IMR-90 (cell line): ENCODE results near the gene DPAGT1. TPM values are rescaled to one million over a fixed set of nuclear protein-coding genes. Genes with fewer than 3 reads are reported as not detected.

Source experiments
- ATAC-seq: fragments of 200-7000 bp; cut with Tn5 transposase; 2 replicates; pipeline ENCODE4 v1.9.1; 2020; ENCODE audit warnings: low read depth, mild to moderate bottlenecking, moderate library complexity
- BruUV-seq: library from RNA; stranded (reverse); fragments of 400-500 nt; replicated peaks from 2 replicates; lab custom pipeline; 2021; lab: Mats Ljungman, UMichigan
- CTCF ChIA-PET: fragments of 300-600 bp; formaldehyde crosslinking; extraction: SDS; loops from one replicate; lab custom pipeline; 2021; ENCODE audit warnings: antibody characterized with exemption; lab: Yijun Ruan, JAX
- POLR2A ChIA-PET: fragments of 300-600 bp; sonication (Branson Sonifier 250); formaldehyde crosslinking; loops from one replicate; lab custom pipeline; 2022; ENCODE audit warnings: antibody characterized with exemption; ENCODE audit not compliant: unreplicated experiment; lab: Charles Lee
- DNase-seq: peaks from one replicate; pipeline ENCODE4 v3.0.0; 2013
- H2AFZ ChIP-seq: replicated peaks from 2 replicates; pipeline ENCODE3; 2013; ENCODE audit warnings: low read length, mild to moderate bottlenecking; ENCODE audit not compliant: poor library complexity
- H2AK5ac ChIP-seq: 2 replicates; pipeline ENCODE4 v1.6.1; 2013; ENCODE audit warnings: low read depth, low read length, inconsistent platforms
- H2AK9ac ChIP-seq: replicated peaks from 2 replicates; pipeline ENCODE3; 2013; ENCODE audit warnings: mild to moderate bottlenecking, low read depth, low read length, moderate library complexity; ENCODE audit not compliant: poor library complexity
- H2BK120ac ChIP-seq: 2 replicates; pipeline ENCODE4 v1.6.1; 2013; ENCODE audit warnings: low read depth, low read length, inconsistent platforms
- H2BK15ac ChIP-seq: 3 replicates; pipeline ENCODE4 v1.6.1; 2013; ENCODE audit warnings: low read depth, low read length, inconsistent platforms
- H2BK20ac ChIP-seq: 2 replicates; pipeline ENCODE4 v1.6.1; 2013; ENCODE audit warnings: low read depth, mild to moderate bottlenecking, inconsistent platforms, low read length, moderate library complexity
- H2BK5ac ChIP-seq: 2 replicates; pipeline ENCODE4 v1.6.1; 2013; ENCODE audit warnings: mild to moderate bottlenecking, low read depth, low read length, inconsistent platforms; ENCODE audit not compliant: poor library complexity, severe bottlenecking
- H3K14ac ChIP-seq: replicated peaks from 2 replicates; pipeline ENCODE4 v1.6.1; 2013; ENCODE audit warnings: low read depth, low read length, inconsistent platforms
- H3K18ac ChIP-seq: 2 replicates; pipeline ENCODE4 v1.6.1; 2013; ENCODE audit warnings: low read depth, low read length, control low read depth
- H3K23ac ChIP-seq: 2 replicates; pipeline ENCODE4 v1.6.1; 2013; ENCODE audit warnings: low read depth, low read length, inconsistent platforms
- H3K27ac ChIP-seq: 2 replicates; pipeline ENCODE4 v1.5.1; 2013; ENCODE audit warnings: mild to moderate bottlenecking, control low read depth, low read length; ENCODE audit not compliant: insufficient read depth
- H3K27me3 ChIP-seq: 2 replicates; pipeline ENCODE4 v1.6.1; 2013; ENCODE audit warnings: low read length; ENCODE audit not compliant: control insufficient read depth, insufficient read depth
- H3K36me3 ChIP-seq: 2 replicates; pipeline ENCODE4 v1.6.1; 2013; ENCODE audit warnings: low read length, mixed read lengths; ENCODE audit not compliant: control insufficient read depth, insufficient read depth
- H3K4ac ChIP-seq: 2 replicates; pipeline ENCODE4 v1.6.1; 2013; ENCODE audit warnings: low read depth, low read length, inconsistent platforms
- H3K4me1 ChIP-seq: 2 replicates; pipeline ENCODE4 v1.6.1; 2013; ENCODE audit warnings: low read length, mixed read lengths; ENCODE audit not compliant: control insufficient read depth, insufficient read depth
- H3K4me2 ChIP-seq: 2 replicates; pipeline ENCODE4 v1.6.1; 2013; ENCODE audit warnings: low read depth, mild to moderate bottlenecking, control low read depth, low read length, moderate library complexity
- H3K4me3 ChIP-seq: 2 replicates; pipeline ENCODE4 v1.5.1; 2013; ENCODE audit warnings: low read depth, mild to moderate bottlenecking, control low read depth, low read length, moderate library complexity; ENCODE audit not compliant: insufficient read depth
- H3K56ac ChIP-seq: 2 replicates; pipeline ENCODE4 v1.6.1; 2013; ENCODE audit warnings: low read length, inconsistent platforms; ENCODE audit not compliant: insufficient read depth; ENCODE audit errors: extremely low read depth
- H3K79me1 ChIP-seq, 2 experiments: 2 replicates each; pipeline ENCODE4 v1.6.1; 2013; ENCODE audit warnings: low read length in 2 of 2, inconsistent platforms in 1 of 2, low read depth in 1 of 2
- H3K9ac ChIP-seq: 2 replicates; pipeline ENCODE4 v1.6.1; 2013; ENCODE audit warnings: low read depth, low read length, control low read depth
- H3K9me1 ChIP-seq: 2 replicates; pipeline ENCODE4 v1.6.1; 2013; ENCODE audit warnings: low read length, inconsistent platforms; ENCODE audit not compliant: insufficient read depth
- H3K9me3 ChIP-seq: 2 replicates; pipeline ENCODE4 v1.6.1; 2013; ENCODE audit warnings: low read length; ENCODE audit not compliant: control insufficient read depth, insufficient read depth
- H4K20me1 ChIP-seq: 2 replicates; pipeline ENCODE4 v1.6.1; 2013; ENCODE audit warnings: low read length, inconsistent platforms; ENCODE audit not compliant: insufficient read depth
- H4K5ac ChIP-seq: 2 replicates; pipeline ENCODE4 v1.6.1; 2013; ENCODE audit warnings: mild to moderate bottlenecking, low read depth, low read length, control low read depth
- H4K8ac ChIP-seq, 2 experiments: 2 replicates each; pipeline ENCODE4 v1.6.1; 2013; ENCODE audit warnings: low read depth in 2 of 2, low read length in 2 of 2, control low read depth in 1 of 2, inconsistent platforms in 1 of 2
- H4K91ac ChIP-seq: 2 replicates; pipeline ENCODE4 v1.6.1; 2013; ENCODE audit warnings: low read depth, low read length, inconsistent platforms; ENCODE audit not compliant: insufficient read depth
- BHLHE40 ChIP-seq: fragments of 150-350 bp; IDR thresholded peaks from 2 replicates; pipeline ENCODE4 v1.6.1; 2016; ENCODE audit warnings: mild to moderate bottlenecking, low read depth, low read length
- CEBPB ChIP-seq: IDR thresholded peaks from 2 replicates; pipeline ENCODE4 v1.6.1; 2012; ENCODE audit warnings: low read depth, low read length, improper control_type of control experiment
- ELK1 ChIP-seq: fragments of 150-350 bp; IDR thresholded peaks from 2 replicates; pipeline ENCODE4 v1.6.1; 2016; ENCODE audit warnings: low read depth, mild to moderate bottlenecking, low read length, moderate library complexity, borderline replicate concordance
- MAFK ChIP-seq: IDR thresholded peaks from 2 replicates; pipeline ENCODE4 v1.6.1; 2012; ENCODE audit warnings: low read depth, low read length, improper control_type of control experiment
- MAZ ChIP-seq: IDR thresholded peaks from 2 replicates; pipeline ENCODE4 v1.6.1; 2012; ENCODE audit warnings: low read depth, mild to moderate bottlenecking, low read length, improper control_type of control experiment, moderate library complexity, borderline replicate concordance
- MXI1 ChIP-seq: IDR thresholded peaks from 2 replicates; pipeline ENCODE4 v1.6.1; 2012; ENCODE audit warnings: low read depth, mild to moderate bottlenecking, low read length, moderate library complexity, borderline replicate concordance
- NFE2L2 ChIP-seq: fragments of 150-350 bp; IDR thresholded peaks from 2 replicates; pipeline ENCODE4 v1.6.1; 2016; ENCODE audit warnings: low read depth, mild to moderate bottlenecking, low read length
- POLR2A ChIP-seq: IDR thresholded peaks from 2 replicates; pipeline ENCODE4 v1.6.1; 2012; ENCODE audit warnings: mild to moderate bottlenecking, low read depth, low read length
- RAD21 ChIP-seq: IDR thresholded peaks from 2 replicates; pipeline ENCODE4 v1.6.1; 2012; ENCODE audit warnings: low read length, improper control_type of control experiment
- RCOR1 ChIP-seq: IDR thresholded peaks from 2 replicates; pipeline ENCODE4 v1.6.1; 2012; ENCODE audit warnings: mild to moderate bottlenecking, low read length, improper control_type of control experiment; ENCODE audit not compliant: insufficient replicate concordance
- RFX5 ChIP-seq: IDR thresholded peaks from 2 replicates; pipeline ENCODE4 v1.8.0; 2012; ENCODE audit warnings: low read depth, mild to moderate bottlenecking, low read length, moderate library complexity
- USF2 ChIP-seq: fragments of 150-350 bp; IDR thresholded peaks from 2 replicates; pipeline ENCODE4 v1.6.1; 2017; ENCODE audit warnings: mild to moderate bottlenecking, antibody characterized with exemption, low read length, low read depth
- WGBS, 2 experiments: methylation state at CpG; one replicate each; pipeline versions ENCODE4 v1.1.5 to v1.1.7; 2013; ENCODE audit warnings: missing lambda C conversion rate in 2 of 2; ENCODE audit not compliant: insufficient read length in 1 of 2; ENCODE audit errors: extremely low coverage in 2 of 2; 5-methylcytosine and 5-hydroxymethylcytosine counted together
- dilution Hi-C: fragments of 300-500 bp; cut with HindIII; formaldehyde crosslinking; loops from one replicate; pipeline ENCODE4 v1.14.3; 2018; ENCODE audit warnings: low sequenced_read_pairs; ENCODE audit not compliant: unreplicated experiment
- in situ Hi-C: fragments of 300-500 bp; cut with MboI; formaldehyde crosslinking; loops from 3 replicates; pipeline ENCODE4 v1.14.3; 2019; ENCODE audit warnings: low sequenced_read_pairs, inconsistent platforms, mixed read lengths
- intact Hi-C: fragments of 100-400 bp; cut with micrococcal nuclease; formaldehyde crosslinking; loops from 2 replicates; pipeline ENCODE4 v1.10.0; 2022
- polyA plus RNA-seq, 3 experiments: library from polyadenylated mRNA; depleted of rRNA; stranded (reverse); fragments of >200 nt; gene quantifications; 2 replicates each; pipeline ENCODE4 v1.2.3, GENCODE V29; 2012; ENCODE audit warnings: low replicate concordance in 1 of 3
- total RNA-seq: library from RNA; depleted of rRNA; stranded (reverse); fragments of >200 nt; gene quantifications from 2 replicates; pipeline ENCODE4 v1.2.3, GENCODE V29; 2012
- TF ChIP-seq, protein P1 (sequence below): conservative IDR thresholded peaks from 2 replicates; pipeline ENCODE4 v1.5.1; 2012; ENCODE audit warnings: mild to moderate bottlenecking, low read depth, low read length, improper control_type of control experiment

The DPAGT1 gene
- total and polyA plus RNA-seq, 2 of the 4 experiments (the other 2 are of a cell fraction) = 15.2 to 53.4 TPM

GRCh38 chr11:119093942-119094815 lies 7.5 kb downstream of the DPAGT1 start:
- Histone ChIP-seq H2BK5ac (peak overlapping the region; percentile 56), H3K27ac (peak overlapping the region; percentile 44), H3K56ac (peak overlapping the region; percentile 54; the same call in 1 of the 2 replicates), H2BK120ac (no peak overlapping the region), H2BK15ac (no peak overlapping the region), H4K20me1 (peaks cover 25% of the 10 kb centered on the region), H3K23ac (peak overlapping the region; percentile 88), H4K8ac (peak overlapping the region in 1 of 2 experiments; percentile 7; a peak in 1 of 4 replicates), H2AK9ac (peak overlapping the region; percentile 93), H3K9me3 (no peaks in the 10 kb centered on the region), H4K5ac (0 out of 2 replicates have a peak overlapping the region, but pooled peaks have one; percentile 17), H3K18ac (no peak overlapping the region), H2BK20ac (no peak overlapping the region), H3K9ac (peak overlapping the region; percentile 89), H3K36me3 (peaks cover 30% of the 10 kb centered on the region), H3K79me1 (peaks cover 3 to 45% of the 10 kb centered on the region in 2 experiments; a peak in 3 of 4 replicates), H3K4ac (peak overlapping the region; percentile 66), H2AK5ac (peak overlapping the region; percentile 54), H3K9me1 (peaks cover 10% of the 10 kb centered on the region; the same call in 1 of the 2 replicates), H2AFZ (peak overlapping the region; percentile 80), H3K27me3 (no peaks in the 10 kb centered on the region), H3K4me3 (peak overlapping the region; percentile 57), H4K91ac (no peak overlapping the region; the same call in 1 of the 2 replicates), H3K14ac (peak overlapping the region; percentile 72), H3K4me2 (peak overlapping the region; percentile 94), H3K4me1 (peaks cover 14% of the 10 kb centered on the region)
- 0% methylated on average over 22 of the region's 81 CpGs; no CpG with 5 or more reads in 1 of the 2 experiments for WGBS, 2 experiments
- in situ Hi-C loops = no loop called here
- ATAC-seq = peak; percentile 4
- ChIA-PET CTCF (interaction anchor here (1.0 kb wide), 1 partner anchor 242 kb away, joined by 3 read pairs; no protein-coding TSS in a partner anchor), POLR2A (interaction anchor here (0.6 to 1.1 kb wide), 5 partner anchors 9 to 1224 kb away, joined by 3 to 10 read pairs (median 4); partner anchors contain the start of gene HMBS)
- TF ChIP-seq MAFK (no peak), NFE2L2 (no peak), BHLHE40 (no peak), USF2 (no peak), RFX5 (no peak), MAZ (no peak; the same call in 1 of the 2 replicates), RAD21 (no peak), CEBPB (no peak), ELK1 (no peak), MXI1 (no peak), POLR2A (no peak), RCOR1 (no peak)
- TF ChIP-seq, protein P1, sequence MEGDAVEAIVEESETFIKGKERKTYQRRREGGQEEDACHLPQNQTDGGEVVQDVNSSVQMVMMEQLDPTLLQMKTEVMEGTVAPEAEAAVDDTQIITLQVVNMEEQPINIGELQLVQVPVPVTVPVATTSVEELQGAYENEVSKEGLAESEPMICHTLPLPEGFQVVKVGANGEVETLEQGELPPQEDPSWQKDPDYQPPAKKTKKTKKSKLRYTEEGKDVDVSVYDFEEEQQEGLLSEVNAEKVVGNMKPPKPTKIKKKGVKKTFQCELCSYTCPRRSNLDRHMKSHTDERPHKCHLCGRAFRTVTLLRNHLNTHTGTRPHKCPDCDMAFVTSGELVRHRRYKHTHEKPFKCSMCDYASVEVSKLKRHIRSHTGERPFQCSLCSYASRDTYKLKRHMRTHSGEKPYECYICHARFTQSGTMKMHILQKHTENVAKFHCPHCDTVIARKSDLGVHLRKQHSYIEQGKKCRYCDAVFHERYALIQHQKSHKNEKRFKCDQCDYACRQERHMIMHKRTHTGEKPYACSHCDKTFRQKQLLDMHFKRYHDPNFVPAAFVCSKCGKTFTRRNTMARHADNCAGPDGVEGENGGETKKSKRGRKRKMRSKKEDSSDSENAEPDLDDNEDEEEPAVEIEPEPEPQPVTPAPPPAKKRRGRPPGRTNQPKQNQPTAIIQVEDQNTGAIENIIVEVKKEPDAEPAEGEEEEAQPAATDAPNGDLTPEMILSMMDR = no peak
- TSS peak; percentile 56 for BruUV-seq
- intact Hi-C loops = loop anchor here (1.0 to 2.0 kb wide), 3 partner anchors 9 to 229 kb away; no protein-coding TSS in a partner anchor
- peak; percentile 38 for DNase-seq
- dilution Hi-C loops = no loop called here
